Mucosa of rectum (tissue), 2 donors: ENCODE measurements around the gene PCIF1.

Source experiments
- H3K27ac ChIP-seq, 2 donors: one replicate each; pipeline ENCODE4 v1.7.0; 2013; ENCODE audit warnings: inconsistent platforms in 2 of 2, low read depth in 2 of 2, low read length in 2 of 2
- H3K27me3 ChIP-seq, 2 donors: one replicate each; pipeline ENCODE4 v1.7.0; 2013; ENCODE audit warnings: low read length in 2 of 2; ENCODE audit not compliant: control insufficient read depth in 2 of 2, insufficient read depth in 2 of 2
- H3K36me3 ChIP-seq, 2 donors: one replicate each; pipeline ENCODE4 v1.7.0; 2013; ENCODE audit warnings: low read length in 2 of 2; ENCODE audit not compliant: control insufficient read depth in 2 of 2, insufficient read depth in 2 of 2
- H3K4me1 ChIP-seq, 2 donors: one replicate each; pipeline ENCODE4 v1.7.0; 2013; ENCODE audit warnings: low read length in 2 of 2, mild to moderate bottlenecking in 1 of 2; ENCODE audit not compliant: control insufficient read depth in 2 of 2, insufficient read depth in 2 of 2
- H3K4me3 ChIP-seq, 2 donors: one replicate each; pipeline ENCODE4 v1.7.0; 2013; ENCODE audit warnings: low read length in 2 of 2
- H3K9ac ChIP-seq, 2 donors: one replicate each; pipeline ENCODE4 v1.7.0; 2013; ENCODE audit warnings: low read length in 2 of 2, low read depth in 1 of 2, mild to moderate bottlenecking in 1 of 2
- H3K9me3 ChIP-seq, 2 donors: one replicate each; pipeline ENCODE4 v1.7.0; 2013; ENCODE audit warnings: low read length in 2 of 2; ENCODE audit not compliant: control insufficient read depth in 2 of 2
- donor health status: healthy.
- donor health status: Normal muscosa, but diverticular disease.

The PCIF1 gene

GRCh38 chr20:45940469-45940868 lies 6.0 kb downstream of the PCIF1 start:
- H3K36me3 ChIP-seq, result peaks cover 71 to 77% of the 10 kb centered on the region in 2 donors
- no peak overlapping the region for H3K4me3 ChIP-seq
- H3K9me3 ChIP-seq, result no peaks in the 10 kb centered on the region
- peaks cover 4 to 5% of the 10 kb centered on the region in 2 donors for H3K4me1 ChIP-seq
- no peaks in the 10 kb centered on the region for H3K27me3 ChIP-seq
- H3K27ac ChIP-seq, result no peak overlapping the region
- H3K9ac ChIP-seq, result no peak overlapping the region

- Histone ChIP-seq H3K9ac (no peak overlapping the region), H3K4me1 (no peaks in the 10 kb centered on the region), H3K27ac (no peak overlapping the region), H3K36me3 (peaks cover 86 to 88% of the 10 kb centered on the region in 2 donors), H3K27me3 (no peaks in the 10 kb centered on the region), H3K4me3 (no peak overlapping the region), H3K9me3 (no peaks in the 10 kb centered on the region)
Observed at GRCh38 chr20:45943613-45944012, 9.1 kb downstream of the PCIF1 start.

- H3K27ac ChIP-seq, result no peak overlapping the region
- peaks cover 86 to 88% of the 10 kb centered on the region in 2 donors for H3K36me3 ChIP-seq
- no peaks in the 10 kb centered on the region for H3K27me3 ChIP-seq
- H3K4me3 ChIP-seq, result no peak overlapping the region
- no peaks in the 10 kb centered on the region for H3K4me1 ChIP-seq
- H3K9ac ChIP-seq, result no peak overlapping the region
- no peaks in the 10 kb centered on the region for H3K9me3 ChIP-seq
Observed at GRCh38 chr20:45944151-45944964, 9.9 kb downstream of the PCIF1 start.

- Histone ChIP-seq H3K27ac (no peak overlapping the region), H3K27me3 (no peaks in the 10 kb centered on the region), H3K4me3 (no peak overlapping the region), H3K4me1 (no peaks in the 10 kb centered on the region), H3K9me3 (no peaks in the 10 kb centered on the region), H3K9ac (no peak overlapping the region), H3K36me3 (peaks cover 85 to 88% of the 10 kb centered on the region in 2 donors)
Observed at GRCh38 chr20:45944965-45945677, 10.6 kb downstream of the PCIF1 start.

DNA sequence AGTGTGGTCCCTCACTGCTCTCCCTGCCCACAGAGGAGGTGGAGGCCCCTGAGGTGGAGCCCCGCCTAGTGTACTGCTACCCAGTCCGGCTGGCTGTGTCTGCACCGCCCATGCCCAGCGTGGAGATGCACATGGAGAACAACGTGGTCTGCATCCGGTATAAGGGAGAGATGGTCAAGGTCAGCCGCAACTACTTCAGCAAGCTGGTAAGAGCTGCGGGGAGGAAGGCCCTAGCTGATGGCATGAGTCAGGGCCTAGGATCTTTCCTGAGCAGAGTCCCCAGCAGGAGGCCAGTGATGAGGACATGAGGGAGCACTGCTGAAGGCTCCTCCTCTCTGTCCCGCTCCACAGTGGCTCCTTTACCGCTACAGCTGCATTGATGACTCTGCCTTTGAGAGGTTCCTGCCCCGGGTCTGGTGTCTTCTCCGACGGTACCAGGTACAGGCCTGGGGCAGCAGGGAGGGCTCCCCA lies 11.2 kb downstream of the PCIF1 start:
- Histone ChIP-seq H3K27ac (no peak overlapping the region), H3K9ac (no peak overlapping the region), H3K9me3 (no peaks in the 10 kb centered on the region), H3K36me3 (peaks cover 84 to 87% of the 10 kb centered on the region in 2 donors), H3K4me3 (no peak overlapping the region), H3K4me1 (no peaks in the 10 kb centered on the region), H3K27me3 (no peaks in the 10 kb centered on the region)

- H3K36me3 ChIP-seq, result peaks cover 82 to 85% of the 10 kb centered on the region in 2 donors
- no peak overlapping the region for H3K27ac ChIP-seq
- no peak overlapping the region for H3K9ac ChIP-seq
Observed at GRCh38 chr20:45946149-45946970, 11.9 kb downstream of the PCIF1 start.

GRCh38 chr20:45947110-45947866 lies 12.8 kb downstream of the PCIF1 start:
- Histone ChIP-seq H3K27me3 (no peaks in the 10 kb centered on the region), H3K4me3 (no peak overlapping the region), H3K27ac (no peak overlapping the region), H3K9ac (no peak overlapping the region), H3K4me1 (no peaks in the 10 kb centered on the region), H3K36me3 (peaks cover 91 to 92% of the 10 kb centered on the region in 2 donors), H3K9me3 (no peaks in the 10 kb centered on the region)

More at GRCh38 chr20:45946149-45946970, 11.9 kb downstream of the PCIF1 start:
- Histone ChIP-seq H3K4me3 (no peak overlapping the region), H3K27me3 (no peaks in the 10 kb centered on the region), H3K9me3 (no peaks in the 10 kb centered on the region), H3K4me1 (no peaks in the 10 kb centered on the region)

- Histone ChIP-seq H3K27me3 (no peaks in the 10 kb centered on the region), H3K4me3 (no peak overlapping the region), H3K36me3 (peaks cover 93 to 95% of the 10 kb centered on the region in 2 donors), H3K27ac (no peak overlapping the region), H3K9ac (no peak overlapping the region), H3K4me1 (no peaks in the 10 kb centered on the region), H3K9me3 (no peaks in the 10 kb centered on the region)
Observed at GRCh38 chr20:45948261-45948733, 13.8 kb downstream of the PCIF1 start.

DNA sequence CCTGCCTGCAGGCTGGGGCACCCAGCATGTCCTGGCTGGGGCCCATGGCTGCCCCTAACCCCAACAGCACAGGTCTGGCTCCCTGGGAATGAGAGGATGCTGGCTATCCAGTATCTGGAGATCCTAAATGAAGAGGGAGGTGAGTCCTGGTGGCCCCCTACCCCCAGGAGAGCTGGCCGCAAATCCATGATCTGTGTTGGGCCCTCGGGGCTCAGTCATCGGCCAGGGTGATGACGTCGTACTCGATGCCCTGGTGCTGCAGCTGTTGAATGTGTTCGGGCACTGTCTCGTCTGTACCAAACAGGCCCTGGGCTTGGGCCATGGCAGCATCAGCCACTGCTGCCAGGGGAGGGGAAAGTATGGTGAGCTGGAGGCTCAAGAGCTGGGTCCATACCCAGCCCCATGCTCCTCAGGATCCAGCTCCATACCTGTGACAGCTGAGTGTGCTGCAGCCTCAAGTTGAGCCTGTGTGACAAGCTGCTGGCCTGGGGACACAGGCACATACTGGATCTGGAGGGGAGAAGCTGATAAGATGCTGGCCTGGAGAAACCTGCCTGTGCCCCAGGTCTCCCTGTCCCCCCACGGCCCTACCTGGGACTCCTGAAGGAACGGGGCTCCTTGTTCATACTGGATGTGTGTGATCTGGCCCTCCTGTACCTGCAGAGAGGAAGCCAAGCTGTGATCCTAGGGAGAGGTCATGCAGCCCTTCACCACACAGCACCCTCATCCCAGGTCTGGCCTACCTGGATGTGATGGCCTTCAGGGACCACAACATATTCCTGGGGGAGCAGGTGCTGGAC lies 14.5 kb downstream of the PCIF1 start:
- no peak overlapping the region for H3K27ac ChIP-seq
- H3K4me3 ChIP-seq, result no peak overlapping the region
- H3K4me1 ChIP-seq, result no peaks in the 10 kb centered on the region
- no peak overlapping the region for H3K9ac ChIP-seq
- H3K9me3 ChIP-seq, result no peaks in the 10 kb centered on the region
- H3K27me3 ChIP-seq, result no peaks in the 10 kb centered on the region
- peaks cover 89 to 94% of the 10 kb centered on the region in 2 donors for H3K36me3 ChIP-seq
